HFF-Myc (cell line): ENCODE results near the gene ADRA2B.

Experiments
- DNase-seq: peaks from one replicate; pipeline ENCODE4 v3.0.0-alpha.2; 2011; ENCODE audit warnings: low read depth; ENCODE audit errors: extremely low read depth
- H3K4me3 ChIP-seq: replicated peaks from 2 replicates; pipeline ENCODE4 v1.5.1; 2011; ENCODE audit warnings: low read depth, mild to moderate bottlenecking, control low read depth, low read length
- CTCF ChIP-seq: IDR thresholded peaks from 2 replicates; pipeline ENCODE4 v1.5.1; 2012; ENCODE audit warnings: mild to moderate bottlenecking, low read depth, low read length, control low read depth; ENCODE audit errors: missing control alignments

Gene ADRA2B

GRCh38 chr2:96111257-96111640 is 5.1 kb downstream of the ADRA2B start:
- H3K4me3 ChIP-seq, result no peak overlapping the region
- DNase-seq, result no peak
- no peak for TF ChIP-seq CTCF

GRCh38 chr2:96110621-96111256 is 5.6 kb downstream of the ADRA2B start:
- TF ChIP-seq CTCF, result no peak
- DNase-seq, result no peak

GRCh38 chr2:96109931-96110511 is 6.3 kb downstream of the ADRA2B start:
- DNase-seq, result no peak
- H3K4me3 ChIP-seq, result no peak overlapping the region
- TF ChIP-seq CTCF, result no peak

More at GRCh38 chr2:96110621-96111256, 5.6 kb downstream of the ADRA2B start:
- H3K4me3 ChIP-seq, result no peak overlapping the region

GRCh38 chr2:96109361-96109680 is 7.0 kb downstream of the ADRA2B start:
- DNase-seq, result no peak
- TF ChIP-seq CTCF, result no peak
- H3K4me3 ChIP-seq, result no peak overlapping the region

- H3K4me3 ChIP-seq, result no peak overlapping the region
- DNase-seq, result no peak
Measured at GRCh38 chr2:96108541-96109360, 7.6 kb downstream of the ADRA2B start.

GRCh38 chr2:96108151-96108540 is 8.2 kb downstream of the ADRA2B start:
- H3K4me3 ChIP-seq, result no peak overlapping the region
- DNase-seq, result no peak
- no peak for TF ChIP-seq CTCF

More at GRCh38 chr2:96108541-96109360, 7.6 kb downstream of the ADRA2B start:
- no peak for TF ChIP-seq CTCF
